ENCODE measurements around the gene ARHGEF10L. TPM values are rescaled to one million over a fixed set of nuclear protein-coding genes. Genes with fewer than 3 reads are reported as not detected.
"Not testable (repeated sequence)": the region's sequence is repeated elsewhere in the genome, so short reads cannot be mapped to it uniquely, and the experiment has no call there.

Gene ARHGEF10L
- total RNA-seq, 2 donors from 2014 or later, result not detected

DNA sequence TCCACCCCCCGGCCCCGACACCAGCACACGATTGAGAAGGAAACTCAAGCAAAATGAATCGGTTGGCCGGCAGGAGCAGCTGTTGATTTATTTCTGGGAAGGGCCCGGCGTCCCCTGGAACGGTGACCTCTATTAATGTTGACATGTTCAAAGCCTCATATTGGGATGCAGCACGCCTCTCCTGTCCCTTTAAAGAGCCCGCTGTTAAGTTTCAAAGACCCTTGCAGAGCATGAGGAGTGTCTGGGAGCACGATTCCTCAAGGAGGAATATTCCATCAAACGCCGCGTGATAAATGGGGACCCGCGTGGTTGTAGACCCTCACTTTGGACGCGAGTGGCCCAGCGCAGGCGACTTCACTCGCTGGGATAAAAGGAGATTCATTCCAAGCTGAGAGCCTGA is 194.2 kb downstream of the ARHGEF10L start:
- Mint-ChIP-seq H3K36me3 (no peaks in the 10 kb centered on the region), H3K9me3 (no peaks in the 10 kb centered on the region), H3K4me3 (no peak overlapping the region), H3K4me1 (ENCODE audit: low read depth in 2 of 2) (no peaks in the 10 kb centered on the region), H3K27ac (no peak overlapping the region), H3K27me3 (no peaks in the 10 kb centered on the region)
- ATAC-seq, result no peak
- no peak for DNase-seq (ENCODE audit: low spot score)

DNA sequence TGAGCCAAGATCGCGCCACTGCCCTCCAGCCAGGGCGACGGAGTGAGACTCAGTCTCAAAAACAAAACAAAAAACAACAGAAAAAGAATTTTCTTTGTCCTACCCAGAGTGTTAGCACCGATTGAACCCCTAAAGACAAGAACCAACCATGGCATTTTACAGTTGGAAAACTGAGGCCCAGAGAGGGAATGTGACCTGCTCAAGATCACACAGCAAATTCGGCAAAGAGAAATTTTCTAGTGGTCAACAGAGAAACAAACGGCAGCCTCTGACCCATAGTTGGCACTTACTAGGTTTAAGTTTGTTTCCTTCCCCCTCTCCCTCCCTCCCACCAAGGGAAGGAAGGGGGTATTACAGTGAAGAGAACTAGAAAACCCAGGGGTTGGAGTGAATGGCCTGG is 195.1 kb downstream of the ARHGEF10L start:
- Mint-ChIP-seq H3K4me3 (no peak overlapping the region), H3K27ac (no peak overlapping the region), H3K27me3 (no peaks in the 10 kb centered on the region), H3K36me3 (no peaks in the 10 kb centered on the region), H3K9me3 (no peaks in the 10 kb centered on the region), H3K4me1 (ENCODE audit: low read depth in 2 of 2) (no peaks in the 10 kb centered on the region)
- ATAC-seq (no peak), DNase-seq (ENCODE audit: low spot score) (no peak)

DNA sequence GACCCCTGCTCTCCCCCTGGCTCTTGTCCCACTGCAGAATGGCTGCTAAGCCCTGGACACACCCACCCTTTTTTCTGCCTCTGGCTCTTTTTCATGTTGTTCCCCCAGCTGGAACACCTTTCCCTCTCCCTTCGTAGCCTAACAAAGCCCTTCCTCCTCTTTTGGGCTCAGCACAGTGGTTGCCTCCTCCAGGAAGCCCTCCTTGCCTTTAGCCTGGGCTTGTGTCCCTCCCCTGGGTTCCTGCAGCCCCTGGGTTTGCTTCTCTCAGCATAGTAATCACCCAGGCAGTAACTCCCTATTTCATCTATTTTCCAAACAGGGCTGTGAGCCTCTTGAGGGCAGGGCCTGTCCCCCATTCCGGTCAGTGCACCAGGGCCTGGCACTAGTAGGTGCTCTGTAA is 195.8 kb downstream of the ARHGEF10L start:
- peaks cover 0 to under 1% of the 10 kb centered on the region in 2 donors for H3K27me3 Mint-ChIP-seq
- DNase-seq (ENCODE audit: low spot score) (no peak), ATAC-seq (peak in 1 of 2 donors; percentile 22)
- no peak overlapping the region for H3K4me3 Mint-ChIP-seq
- no peak overlapping the region for H3K27ac Mint-ChIP-seq
- H3K36me3 Mint-ChIP-seq, result no peaks in the 10 kb centered on the region
- no peaks in the 10 kb centered on the region for H3K9me3 Mint-ChIP-seq
- no peaks in the 10 kb centered on the region for H3K4me1 Mint-ChIP-seq (ENCODE audit: low read depth in 2 of 2)

DNA sequence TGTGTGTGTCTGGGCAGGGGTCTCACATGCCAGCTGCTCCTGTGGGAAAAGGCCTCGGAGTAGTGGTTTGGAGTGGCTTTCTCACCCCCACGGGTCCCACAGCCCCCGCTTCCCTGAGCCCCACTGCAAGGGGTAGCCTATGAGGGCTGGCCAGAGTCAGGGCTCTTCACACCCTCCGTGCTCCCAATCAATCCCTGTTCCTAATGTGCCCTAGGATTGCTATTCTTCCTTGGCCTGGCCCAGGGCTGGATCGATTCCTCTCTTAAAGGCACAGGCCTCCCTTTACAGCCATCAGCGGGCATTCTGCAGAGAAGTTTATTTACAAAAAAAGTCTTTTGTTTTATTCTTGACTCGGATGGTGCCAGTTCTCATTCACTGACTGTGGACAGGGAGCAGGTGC is 196.3 kb downstream of the ARHGEF10L start:
- Mint-ChIP-seq H3K27ac (no peak overlapping the region), H3K27me3 (peaks cover 2 to 4% of the 10 kb centered on the region in 2 donors), H3K9me3 (no peaks in the 10 kb centered on the region), H3K4me3 (no peak overlapping the region), H3K36me3 (no peaks in the 10 kb centered on the region), H3K4me1 (ENCODE audit: low read depth in 2 of 2) (no peaks in the 10 kb centered on the region)
- ATAC-seq (no peak), DNase-seq (ENCODE audit: low spot score) (no peak)

DNA sequence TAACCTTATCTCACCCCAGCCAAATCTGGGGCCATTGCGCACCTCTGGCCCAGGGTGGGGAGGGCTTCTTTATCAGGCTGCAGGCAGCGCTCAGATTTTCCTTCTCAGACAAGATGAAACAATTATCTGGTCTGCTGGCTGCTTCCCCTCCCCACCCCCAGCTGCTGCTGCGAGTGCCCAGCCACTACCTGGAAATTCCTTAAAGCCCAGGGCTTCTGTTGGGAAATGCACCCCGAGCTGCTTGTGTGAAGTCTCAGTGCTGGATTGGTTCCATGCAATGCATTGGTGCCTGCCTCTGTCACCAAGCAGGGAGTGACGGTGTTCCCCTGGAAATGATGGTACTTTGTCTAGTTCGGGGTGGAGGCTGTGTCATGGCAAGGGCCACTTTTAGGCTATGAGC is 197.1 kb downstream of the ARHGEF10L start:
- no peak overlapping the region for H3K4me3 Mint-ChIP-seq
- no peak overlapping the region for H3K27ac Mint-ChIP-seq
- H3K4me1 Mint-ChIP-seq (ENCODE audit: low read depth in 2 of 2), result no peaks in the 10 kb centered on the region
- ATAC-seq (no peak), DNase-seq (ENCODE audit: low spot score) (no peak)
- no peaks in the 10 kb centered on the region for H3K9me3 Mint-ChIP-seq
- H3K36me3 Mint-ChIP-seq, result no peaks in the 10 kb centered on the region
- peaks cover 7% of the 10 kb centered on the region in 2 donors for H3K27me3 Mint-ChIP-seq

DNA sequence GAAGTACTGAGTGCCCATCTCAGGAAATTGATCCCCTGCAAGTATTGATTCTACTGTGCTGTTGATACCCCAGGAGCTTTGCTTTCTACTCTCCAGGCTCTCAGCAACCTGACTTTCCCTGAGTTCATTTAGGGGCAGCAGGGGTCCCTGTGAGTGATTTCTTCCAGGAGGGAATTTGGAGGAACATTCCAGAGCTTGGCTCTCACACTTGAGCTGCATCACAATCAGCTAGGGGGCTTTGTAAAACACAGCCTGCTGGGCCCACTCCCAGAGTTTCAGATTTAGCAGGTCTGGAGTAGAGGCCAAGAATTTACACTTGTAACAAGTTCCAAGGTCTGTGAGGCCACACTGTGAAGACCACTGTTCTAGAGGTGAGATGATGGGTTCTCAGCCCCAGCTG is 199.6 kb downstream of the ARHGEF10L start:
- Mint-ChIP-seq H3K36me3 (no peaks in the 10 kb centered on the region), H3K4me3 (no peak overlapping the region), H3K9me3 (no peaks in the 10 kb centered on the region), H3K27me3 (peaks cover 7% of the 10 kb centered on the region in 2 donors), H3K27ac (no peak overlapping the region), H3K4me1 (ENCODE audit: low read depth in 2 of 2) (no peaks in the 10 kb centered on the region)
- ATAC-seq, result no peak
- no peak for DNase-seq (ENCODE audit: low spot score)

DNA sequence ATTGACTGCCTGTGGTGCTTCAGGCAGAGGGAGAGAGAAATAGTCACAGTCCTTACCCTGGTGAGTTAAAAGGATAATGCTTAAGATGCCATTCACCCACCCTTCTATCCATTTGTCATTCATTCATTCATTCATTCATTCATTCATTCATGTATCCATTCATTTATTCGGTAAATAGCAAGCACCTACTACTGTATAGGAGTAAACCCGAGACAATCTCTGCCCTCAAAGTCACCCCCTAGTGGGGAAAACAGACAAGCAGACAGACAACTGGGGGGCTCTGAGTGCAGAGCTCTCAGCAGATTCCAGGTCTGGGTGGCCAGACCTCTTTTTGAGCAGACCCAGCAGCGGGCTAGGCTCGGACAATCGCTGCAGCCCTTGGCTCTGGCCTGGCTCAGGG is 201.6 kb downstream of the ARHGEF10L start:
- DNase-seq (ENCODE audit: low spot score), result no peak
- no peak overlapping the region for H3K4me3 Mint-ChIP-seq
- no peaks in the 10 kb centered on the region for H3K36me3 Mint-ChIP-seq
- no peaks in the 10 kb centered on the region for H3K4me1 Mint-ChIP-seq (ENCODE audit: low read depth in 2 of 2)
- peaks cover 7% of the 10 kb centered on the region in 2 donors for H3K27me3 Mint-ChIP-seq
- no peaks in the 10 kb centered on the region for H3K9me3 Mint-ChIP-seq
- no peak for ATAC-seq
- no peak overlapping the region for H3K27ac Mint-ChIP-seq

DNA sequence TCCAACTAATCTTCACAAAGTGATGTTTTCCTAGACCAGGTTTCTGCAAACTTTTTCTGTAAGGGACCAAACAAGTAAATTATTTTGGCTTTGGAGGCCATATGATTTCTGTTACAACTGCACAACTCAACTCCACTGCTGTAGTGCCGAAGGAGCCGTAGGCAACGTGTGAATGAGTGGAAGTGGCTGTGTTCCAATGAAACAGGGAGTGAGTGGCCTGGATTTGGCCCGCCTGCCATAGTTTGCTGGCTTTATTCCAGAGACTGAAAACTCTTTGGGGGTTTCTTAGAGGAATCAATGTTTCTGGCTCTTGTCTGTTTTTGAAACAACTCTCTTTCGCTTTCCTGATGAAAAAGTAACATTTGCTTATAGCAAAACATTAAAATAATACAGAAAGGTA is 203.1 kb downstream of the ARHGEF10L start:
- no peak for ATAC-seq
- peaks cover 7% of the 10 kb centered on the region in 2 donors for H3K27me3 Mint-ChIP-seq
- no peaks in the 10 kb centered on the region for H3K4me1 Mint-ChIP-seq (ENCODE audit: low read depth in 2 of 2)
- H3K4me3 Mint-ChIP-seq, result no peak overlapping the region
- no peaks in the 10 kb centered on the region for H3K36me3 Mint-ChIP-seq
- no peak for DNase-seq (ENCODE audit: low spot score)
- H3K27ac Mint-ChIP-seq, result no peak overlapping the region
- no peaks in the 10 kb centered on the region for H3K9me3 Mint-ChIP-seq

DNA sequence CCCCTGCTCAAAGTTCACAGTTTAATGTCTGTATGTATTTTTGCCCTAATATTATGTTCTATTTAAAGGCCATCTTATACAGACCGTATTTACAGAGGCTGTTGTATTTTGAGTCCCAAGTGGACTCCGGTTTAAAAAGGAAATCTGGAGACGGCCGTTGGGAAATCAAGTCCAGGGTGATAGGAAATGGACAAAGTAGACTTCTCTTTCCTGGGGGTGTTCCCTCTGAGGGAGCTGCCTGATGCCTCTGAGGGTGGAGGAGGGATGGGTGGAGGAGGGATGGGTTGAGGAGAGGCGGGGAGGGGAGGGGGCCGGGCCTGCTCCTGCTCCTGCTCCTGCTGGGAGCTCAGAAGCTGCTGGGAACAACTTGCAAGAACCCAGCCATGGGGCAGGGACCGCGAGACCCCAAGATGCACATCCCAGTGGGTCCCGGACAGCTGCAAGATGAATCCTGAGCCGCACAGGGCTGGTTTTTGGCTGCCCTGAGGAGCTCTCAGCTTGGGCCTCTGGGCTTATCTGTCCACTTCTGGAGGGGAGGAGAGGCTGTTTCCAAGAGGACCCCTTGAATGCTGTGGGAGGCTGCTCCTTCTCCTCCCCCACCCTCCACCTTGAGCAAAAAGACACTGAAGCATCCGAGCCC is 203.6 kb downstream of the ARHGEF10L start:
- no peak for DNase-seq (ENCODE audit: low spot score)
- no peak for ATAC-seq
- no peaks in the 10 kb centered on the region for H3K9me3 Mint-ChIP-seq
- peaks cover 7% of the 10 kb centered on the region in 2 donors for H3K27me3 Mint-ChIP-seq
- no peak overlapping the region for H3K27ac Mint-ChIP-seq
- no peak overlapping the region for H3K4me3 Mint-ChIP-seq
- no peaks in the 10 kb centered on the region for H3K4me1 Mint-ChIP-seq (ENCODE audit: low read depth in 2 of 2)
- no peaks in the 10 kb centered on the region for H3K36me3 Mint-ChIP-seq

DNA sequence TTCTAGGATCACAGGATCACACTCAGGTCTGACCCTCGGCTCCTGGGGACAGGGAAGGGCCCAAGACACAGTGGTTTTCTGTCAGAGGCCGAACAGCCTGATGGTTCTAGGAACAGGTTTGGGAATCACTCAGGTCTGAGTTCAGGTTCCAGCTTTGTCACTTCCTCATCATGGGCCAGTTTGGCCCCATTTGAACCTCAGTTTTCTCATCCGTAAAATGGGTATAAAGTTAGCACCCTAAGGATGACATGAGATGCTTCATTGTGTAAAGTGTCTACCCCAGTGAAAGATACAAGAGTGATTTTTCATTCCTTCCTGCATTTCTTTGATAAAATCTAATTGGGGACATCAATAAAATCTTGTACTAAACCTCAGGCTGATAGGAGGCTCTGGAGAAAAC is 204.4 kb downstream of the ARHGEF10L start:
- peaks cover 7% of the 10 kb centered on the region in 2 donors for H3K27me3 Mint-ChIP-seq
- H3K36me3 Mint-ChIP-seq, result no peaks in the 10 kb centered on the region
- H3K9me3 Mint-ChIP-seq, result no peaks in the 10 kb centered on the region
- H3K27ac Mint-ChIP-seq, result no peak overlapping the region
- H3K4me3 Mint-ChIP-seq, result no peak overlapping the region
- no peaks in the 10 kb centered on the region for H3K4me1 Mint-ChIP-seq (ENCODE audit: low read depth in 2 of 2)
- ATAC-seq (no peak), DNase-seq (ENCODE audit: low spot score) (no peak)

DNA sequence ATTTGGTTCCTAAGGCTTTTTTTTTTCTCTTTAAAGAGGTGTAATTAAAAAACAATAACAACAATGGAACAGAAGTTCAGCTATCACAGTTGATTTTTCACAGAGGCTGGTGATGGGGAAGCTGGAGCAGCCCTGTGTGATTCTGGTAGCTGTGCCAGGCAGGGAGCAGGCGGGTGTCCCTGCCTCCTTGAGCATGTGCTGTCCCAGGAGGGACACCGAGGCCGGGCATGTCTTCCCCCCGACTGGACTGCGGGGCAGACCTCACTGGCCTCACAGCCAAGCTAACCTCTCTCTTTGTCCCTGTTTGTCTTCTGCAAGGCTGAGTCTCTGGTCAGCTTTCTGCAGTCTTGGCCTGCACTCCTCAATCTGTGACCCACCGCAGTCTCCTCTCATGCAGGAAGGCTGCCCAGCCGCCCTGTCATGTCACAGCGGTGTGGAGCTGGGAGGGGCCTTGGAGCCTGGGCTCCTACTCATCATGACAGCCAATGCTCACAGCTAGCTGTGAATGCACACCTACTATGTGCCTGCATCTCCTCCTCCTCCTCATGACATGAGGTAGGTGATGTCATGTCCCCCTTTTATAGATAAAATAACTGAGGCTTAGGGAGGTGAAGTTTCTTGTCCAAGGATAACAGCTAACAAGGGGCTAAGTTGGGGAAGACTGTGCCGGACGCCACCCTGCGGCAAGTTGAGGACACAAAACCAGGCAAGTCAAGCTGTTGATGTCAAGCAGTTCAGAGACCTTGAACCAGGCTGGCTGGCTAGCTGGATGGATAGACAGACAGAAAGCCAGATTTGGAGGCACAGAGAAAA is 205.4 kb downstream of the ARHGEF10L start:
- DNase-seq (ENCODE audit: low spot score) (no peak), ATAC-seq (peak in 1 of 2 donors; percentile 21)
- Mint-ChIP-seq H3K36me3 (no peaks in the 10 kb centered on the region), H3K27me3 (peaks cover 7% of the 10 kb centered on the region in 2 donors), H3K27ac (no peak overlapping the region), H3K4me1 (ENCODE audit: low read depth in 2 of 2) (no peaks in the 10 kb centered on the region), H3K4me3 (no peak overlapping the region), H3K9me3 (no peaks in the 10 kb centered on the region)

DNA sequence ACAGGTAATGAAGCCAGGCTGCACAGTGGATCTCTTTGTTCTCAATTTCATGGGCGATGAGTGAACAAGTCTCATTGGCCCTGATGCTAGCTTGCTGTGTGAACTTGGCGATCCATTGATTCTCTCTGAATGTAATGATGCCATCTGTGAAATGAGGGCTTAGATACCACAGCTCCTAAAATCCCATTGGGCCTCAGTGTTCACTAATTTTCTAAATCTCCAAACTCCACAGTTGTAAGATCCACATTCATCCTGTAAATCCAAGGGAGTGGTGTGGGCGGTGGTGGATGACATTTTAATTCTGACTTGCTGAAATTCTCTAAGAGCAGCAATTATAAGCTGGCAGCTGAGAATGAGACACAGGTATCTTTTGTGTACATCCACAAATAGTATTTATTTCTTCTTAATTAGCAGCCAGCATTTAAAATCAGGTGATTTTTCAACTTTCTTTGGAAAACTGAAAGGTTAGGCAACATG is 206.0 kb downstream of the ARHGEF10L start:
- Mint-ChIP-seq H3K36me3 (no peaks in the 10 kb centered on the region), H3K9me3 (no peaks in the 10 kb centered on the region), H3K27ac (no peak overlapping the region), H3K4me1 (ENCODE audit: low read depth in 2 of 2) (no peaks in the 10 kb centered on the region), H3K27me3 (peaks cover 5 to 7% of the 10 kb centered on the region in 2 donors), H3K4me3 (no peak overlapping the region)
- ATAC-seq (no peak), DNase-seq (ENCODE audit: low spot score) (no peak)

DNA sequence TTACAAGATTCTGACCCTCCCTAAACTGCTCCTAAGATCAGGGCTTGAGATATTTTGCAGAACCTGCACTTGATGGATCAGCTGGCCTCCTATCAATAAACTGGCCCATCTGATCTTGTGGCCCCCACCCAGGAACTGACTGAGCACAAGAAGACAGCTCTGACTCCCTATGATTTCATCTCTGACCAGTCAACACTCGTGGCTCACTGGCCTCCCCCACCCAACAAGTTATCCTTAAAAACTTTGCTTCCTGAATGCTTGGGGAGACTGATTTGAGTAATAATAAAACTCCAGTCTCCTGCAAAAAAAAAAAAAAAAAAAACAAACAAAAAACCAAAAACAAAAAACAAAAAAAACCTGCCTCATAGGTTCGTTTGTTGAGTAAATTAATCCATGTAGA is 206.8 kb downstream of the ARHGEF10L start:
- not testable (repeated sequence) for DNase-seq (ENCODE audit: low spot score); H3K27me3 Mint-ChIP-seq; H3K27ac Mint-ChIP-seq; H3K4me3 Mint-ChIP-seq; H3K36me3 Mint-ChIP-seq; H3K9me3 Mint-ChIP-seq; H3K4me1 Mint-ChIP-seq (ENCODE audit: low read depth in 2 of 2); ATAC-seq

DNA sequence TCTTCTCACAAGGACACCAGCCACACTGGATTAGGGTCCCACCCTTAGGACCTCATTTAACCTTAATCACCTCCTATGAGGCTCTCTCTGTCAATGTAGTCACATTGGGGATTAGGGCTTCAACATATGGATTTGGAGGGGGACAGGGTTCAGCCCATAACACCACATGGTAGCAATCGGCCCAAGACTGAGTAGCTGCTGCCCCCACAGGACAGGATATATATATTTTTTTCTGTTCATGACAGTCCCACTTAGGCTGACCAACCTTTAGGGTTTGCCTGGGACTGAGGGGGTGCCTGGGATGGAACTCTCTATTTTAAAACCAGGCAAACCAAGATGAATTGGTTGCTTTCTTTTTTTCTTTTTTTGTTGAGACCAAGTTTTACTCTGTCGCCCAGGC is 207.4 kb downstream of the ARHGEF10L start:
- ATAC-seq (no peak), DNase-seq (ENCODE audit: low spot score) (no peak)
- Mint-ChIP-seq H3K4me1 (ENCODE audit: low read depth in 2 of 2) (no peaks in the 10 kb centered on the region), H3K9me3 (no peaks in the 10 kb centered on the region), H3K27me3 (no peaks in the 10 kb centered on the region), H3K27ac (no peak overlapping the region), H3K4me3 (no peak overlapping the region), H3K36me3 (no peaks in the 10 kb centered on the region)
